Esophagus squamous epithelium (tissue), 4 donors: ENCODE data around the gene GPR42.

ENCODE experiments used
- CTCF ChIP-seq, 6 experiments: fragments of 450-650 bp in 4 of 6; fragments of 200-600 bp in 2 of 6; sonication (generic) in 2 of 6; IDR thresholded peaks; one replicate each; pipeline ENCODE4 v1.5.1; 2016 to 2019; ENCODE audit warnings: antibody characterized with exemption in 6 of 6, mild to moderate bottlenecking in 4 of 6, moderate library complexity in 4 of 6
- POLR2A ChIP-seq, 4 donors: fragments of 450-650 bp; IDR thresholded peaks; one replicate each; pipeline ENCODE4 v1.6.1; 2017; ENCODE audit warnings: antibody characterized with exemption in 4 of 4, mild to moderate bottlenecking in 4 of 4, moderate library complexity in 3 of 4

GRCh38 chr19:35337097-35337983 is 33.5 kb upstream of the GPR42 start:
- TF ChIP-seq CTCF (IDR thresholded peaks at IDR 0.05) (no peak), POLR2A (IDR thresholded peaks at IDR 0.05) (no peak)
